HEK293 (cell line): ENCODE data around the gene TSC22D3.
A peak's percentile ranks its signal among the peaks of the same experiment; 100 is the strongest.

Experiments used
- CTCF ChIA-PET: fragments of 350-600 bp; formaldehyde crosslinking; extraction: SDS; loops from one replicate; lab custom pipeline; 2021; ENCODE audit warnings: antibody characterized with exemption; lab: Yijun Ruan, JAX
- POLR2A ChIA-PET: fragments of 300-600 bp; formaldehyde crosslinking; extraction: SDS; loops from one replicate; lab custom pipeline; 2020; ENCODE audit warnings: antibody characterized with exemption, inconsistent platforms; lab: Yijun Ruan, JAX
- H3K27ac ChIP-seq: fragments of 200-500 bp; sonication (Bioruptor generic); 2 replicates; pipeline ENCODE4 v1.5.1; 2014; ENCODE audit warnings: low read depth, low read length, control low read depth, inconsistent platforms; ENCODE audit errors: extremely low read depth
- H3K36me3 ChIP-seq, 2 experiments: fragments of 200-500 bp in 1 of 2; sonication (Bioruptor generic) in 1 of 2; 1 replicate in 1 of 2; 2 replicates in 1 of 2; pipeline ENCODE4 v1.5.1; 2014 to 2017; ENCODE audit warnings: inconsistent platforms in 2 of 2, low read length in 2 of 2; ENCODE audit not compliant: control insufficient read depth in 2 of 2, insufficient read depth in 1 of 2
- H3K4me1 ChIP-seq: fragments of 200-500 bp; sonication (Bioruptor generic); 2 replicates; pipeline ENCODE4 v1.5.1; 2014; ENCODE audit warnings: mild to moderate bottlenecking, low read length, inconsistent platforms; ENCODE audit not compliant: control insufficient read depth, insufficient read depth
- H3K4me3 ChIP-seq: 2 replicates; pipeline ENCODE4 v1.5.1; 2011; ENCODE audit warnings: low read depth, mild to moderate bottlenecking, control low read depth, low read length, moderate library complexity
- H3K9me3 ChIP-seq: fragments of 200-500 bp; sonication (Bioruptor generic); 2 replicates; pipeline ENCODE4 v1.5.1; 2014; ENCODE audit warnings: low read depth, low read length, inconsistent platforms; ENCODE audit not compliant: control insufficient read depth, insufficient read depth
- PRDM2 ChIP-seq: fragments of 450-650 bp; formaldehyde crosslinking; IDR thresholded peaks from 2 replicates; pipeline ENCODE4 v1.5.1; 2016; ENCODE audit warnings: missing biosample characterization, missing genetic modification characterization, borderline replicate concordance
- REST ChIP-seq: fragments of 450-650 bp; formaldehyde crosslinking; IDR thresholded peaks from 2 replicates; pipeline ENCODE4 v1.5.1; 2016; ENCODE audit warnings: missing biosample characterization, missing genetic modification characterization
- SCRT1 ChIP-seq: fragments of 450-650 bp; formaldehyde crosslinking; IDR thresholded peaks from 2 replicates; pipeline ENCODE4 v1.5.1; 2016; ENCODE audit warnings: missing biosample characterization, missing genetic modification characterization, borderline replicate concordance
- TRIM28 ChIP-seq: IDR thresholded peaks from 2 replicates; pipeline ENCODE4 v1.6.1; 2011; ENCODE audit warnings: low read length, control low read depth, borderline replicate concordance
- ZNF169 ChIP-seq: fragments of 450-650 bp; formaldehyde crosslinking; IDR thresholded peaks from 2 replicates; pipeline ENCODE4 v1.5.1; 2016; ENCODE audit warnings: missing biosample characterization, missing genetic modification characterization
- ZNF629 ChIP-seq: fragments of 450-650 bp; formaldehyde crosslinking; IDR thresholded peaks from 2 replicates; pipeline ENCODE4 v1.5.1; 2017; ENCODE audit warnings: missing biosample characterization, missing genetic modification characterization
- ZNF664 ChIP-seq: fragments of 450-650 bp; formaldehyde crosslinking; IDR thresholded peaks from 2 replicates; pipeline ENCODE4 v1.5.1; 2016; ENCODE audit warnings: missing biosample characterization, missing genetic modification characterization
- TF ChIP-seq, protein P1 (sequence below): fragments of 450-650 bp; formaldehyde crosslinking; IDR thresholded peaks from 2 replicates; pipeline ENCODE4 v1.5.1; 2016; ENCODE audit warnings: missing biosample characterization, missing genetic modification characterization
- TF ChIP-seq, protein P2 (sequence below): fragments of 450-650 bp; formaldehyde crosslinking; IDR thresholded peaks from 2 replicates; pipeline ENCODE4 v1.5.1; 2016; ENCODE audit warnings: missing biosample characterization, missing genetic modification characterization

TSC22D3 gene

DNA sequence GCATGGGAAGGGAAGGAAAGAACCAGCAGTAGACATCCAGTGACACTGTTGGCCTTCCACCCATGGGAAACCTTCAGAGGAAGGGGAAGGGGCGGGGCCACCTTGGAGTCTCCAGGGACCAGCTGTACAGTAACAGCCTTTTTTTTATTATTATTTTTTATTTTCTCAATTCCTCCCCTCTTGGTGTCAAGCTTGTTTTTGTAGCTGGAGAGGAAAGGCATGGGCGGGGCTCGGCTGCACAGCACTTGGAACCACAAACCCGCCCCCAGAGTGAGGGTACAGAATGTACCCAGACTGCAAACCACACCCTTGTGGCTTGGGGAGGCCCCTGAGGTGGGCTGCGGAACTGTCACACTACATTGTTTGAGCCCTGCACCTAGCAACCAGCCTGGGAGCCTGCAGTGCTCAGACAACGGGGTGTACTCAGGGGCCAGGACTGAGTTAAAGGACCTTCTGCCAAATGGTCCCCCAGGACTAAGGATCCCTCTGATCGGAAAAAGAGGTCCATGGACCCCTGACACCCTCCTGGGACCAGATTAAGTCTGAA, 101.6 kb downstream of the TSC22D3 start (continued):
- TF ChIP-seq, protein P1, sequence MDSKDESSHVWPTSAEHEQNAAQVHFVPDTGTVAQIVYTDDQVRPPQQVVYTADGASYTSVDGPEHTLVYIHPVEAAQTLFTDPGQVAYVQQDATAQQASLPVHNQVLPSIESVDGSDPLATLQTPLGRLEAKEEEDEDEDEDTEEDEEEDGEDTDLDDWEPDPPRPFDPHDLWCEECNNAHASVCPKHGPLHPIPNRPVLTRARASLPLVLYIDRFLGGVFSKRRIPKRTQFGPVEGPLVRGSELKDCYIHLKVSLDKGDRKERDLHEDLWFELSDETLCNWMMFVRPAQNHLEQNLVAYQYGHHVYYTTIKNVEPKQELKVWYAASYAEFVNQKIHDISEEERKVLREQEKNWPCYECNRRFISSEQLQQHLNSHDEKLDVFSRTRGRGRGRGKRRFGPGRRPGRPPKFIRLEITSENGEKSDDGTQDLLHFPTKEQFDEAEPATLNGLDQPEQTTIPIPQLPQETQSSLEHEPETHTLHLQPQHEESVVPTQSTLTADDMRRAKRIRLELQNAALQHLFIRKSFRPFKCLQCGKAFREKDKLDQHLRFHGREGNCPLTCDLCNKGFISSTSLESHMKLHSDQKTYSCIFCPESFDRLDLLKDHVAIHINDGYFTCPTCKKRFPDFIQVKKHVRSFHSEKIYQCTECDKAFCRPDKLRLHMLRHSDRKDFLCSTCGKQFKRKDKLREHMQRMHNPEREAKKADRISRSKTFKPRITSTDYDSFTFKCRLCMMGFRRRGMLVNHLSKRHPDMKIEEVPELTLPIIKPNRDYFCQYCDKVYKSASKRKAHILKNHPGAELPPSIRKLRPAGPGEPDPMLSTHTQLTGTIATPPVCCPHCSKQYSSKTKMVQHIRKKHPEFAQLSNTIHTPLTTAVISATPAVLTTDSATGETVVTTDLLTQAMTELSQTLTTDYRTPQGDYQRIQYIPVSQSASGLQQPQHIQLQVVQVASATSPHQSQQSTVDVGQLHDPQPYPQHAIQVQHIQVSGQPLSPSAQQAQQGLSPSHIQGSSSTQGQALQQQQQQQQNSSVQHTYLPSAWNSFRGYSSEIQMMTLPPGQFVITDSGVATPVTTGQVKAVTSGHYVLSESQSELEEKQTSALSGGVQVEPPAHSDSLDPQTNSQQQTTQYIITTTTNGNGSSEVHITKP (tag by site-specific recombination) = peak; percentile 33; the same call in 1 of the 2 replicates
- TF ChIP-seq, all 188 proteins: peak for 12

DNA sequence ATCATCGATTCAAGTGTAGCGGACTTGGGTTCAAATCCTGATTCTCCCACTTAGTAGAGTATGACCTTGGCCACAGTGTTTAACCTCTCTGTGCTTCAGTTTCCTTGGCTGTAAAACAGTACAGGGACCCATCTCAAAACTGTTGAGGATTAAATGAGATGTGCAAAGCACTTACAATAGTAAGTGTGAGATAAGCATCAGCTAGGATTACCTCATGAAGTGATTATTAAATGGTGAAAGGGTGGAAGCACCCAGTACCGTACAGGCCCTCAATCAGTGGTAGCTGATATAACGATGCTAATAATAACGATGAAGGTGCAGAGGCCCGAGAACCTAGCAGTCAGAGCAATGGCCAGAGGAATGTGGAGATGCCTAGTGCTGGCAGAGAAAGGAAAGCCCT, 102.2 kb downstream of the TSC22D3 start:
- peaks cover 21% of the 10 kb centered on the region for H3K4me1 ChIP-seq
- TF ChIP-seq ZNF629 (tag by site-specific recombination) (peak; percentile 8; the same call in 1 of the 2 replicates), SCRT1 (tag by site-specific recombination) (no peak), ZNF169 (tag by site-specific recombination) (no peak), REST (tag by site-specific recombination) (0 out of 2 replicates have a peak, but pooled peaks have one; percentile 7), TRIM28 (0 out of 2 replicates have a peak, but pooled peaks have one; percentile 6), ZNF664 (tag by site-specific recombination) (peak; percentile 97), PRDM2 (0 out of 2 replicates have a peak, but pooled peaks have one; percentile 8)
- TF ChIP-seq, protein P2, sequence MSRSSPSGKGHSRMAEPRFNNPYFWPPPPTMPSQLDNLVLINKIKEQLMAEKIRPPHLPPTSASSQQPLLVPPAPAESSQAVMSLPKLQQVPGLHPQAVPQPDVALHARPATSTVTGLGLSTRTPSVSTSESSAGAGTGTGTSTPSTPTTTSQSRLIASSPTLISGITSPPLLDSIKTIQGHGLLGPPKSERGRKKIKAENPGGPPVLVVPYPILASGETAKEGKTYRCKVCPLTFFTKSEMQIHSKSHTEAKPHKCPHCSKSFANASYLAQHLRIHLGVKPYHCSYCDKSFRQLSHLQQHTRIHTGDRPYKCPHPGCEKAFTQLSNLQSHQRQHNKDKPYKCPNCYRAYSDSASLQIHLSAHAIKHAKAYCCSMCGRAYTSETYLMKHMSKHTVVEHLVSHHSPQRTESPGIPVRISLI (tag by site-specific recombination) = no peak
- TF ChIP-seq, all 188 proteins: peak for 5
- POLR2A ChIA-PET = interaction anchor here (0.9 to 4.9 kb wide), 4 partner anchors 43 to 102 kb away, joined by 5 to 31 read pairs (median 6); partner anchors contain the start of gene TSC22D3
- CTCF ChIA-PET = interaction anchor here (0.6 to 8.5 kb wide), 30 partner anchors 9 to 653 kb away, joined by 3 to 161 read pairs (median 5); partner anchors contain the start of genes NCBP2L and TSC22D3
- Histone ChIP-seq H3K36me3 (no peaks in the 10 kb centered on the region), H3K27ac (peak overlapping the region; percentile 32), H3K4me3 (no peak overlapping the region), H3K9me3 (no peaks in the 10 kb centered on the region)
